ENCODE measurements around the gene CDKAL1. TPM values are rescaled to one million over a fixed set of nuclear protein-coding genes. Genes with fewer than 3 reads are reported as not detected.

CDKAL1 gene
- total and polyA plus RNA-seq, 2 of the 13 experiments (the other 11 are each of a cell fraction or from before 2014, with no cell fraction given): 9.5 to 27.7 TPM

- TF ChIP-seq, protein P1, sequence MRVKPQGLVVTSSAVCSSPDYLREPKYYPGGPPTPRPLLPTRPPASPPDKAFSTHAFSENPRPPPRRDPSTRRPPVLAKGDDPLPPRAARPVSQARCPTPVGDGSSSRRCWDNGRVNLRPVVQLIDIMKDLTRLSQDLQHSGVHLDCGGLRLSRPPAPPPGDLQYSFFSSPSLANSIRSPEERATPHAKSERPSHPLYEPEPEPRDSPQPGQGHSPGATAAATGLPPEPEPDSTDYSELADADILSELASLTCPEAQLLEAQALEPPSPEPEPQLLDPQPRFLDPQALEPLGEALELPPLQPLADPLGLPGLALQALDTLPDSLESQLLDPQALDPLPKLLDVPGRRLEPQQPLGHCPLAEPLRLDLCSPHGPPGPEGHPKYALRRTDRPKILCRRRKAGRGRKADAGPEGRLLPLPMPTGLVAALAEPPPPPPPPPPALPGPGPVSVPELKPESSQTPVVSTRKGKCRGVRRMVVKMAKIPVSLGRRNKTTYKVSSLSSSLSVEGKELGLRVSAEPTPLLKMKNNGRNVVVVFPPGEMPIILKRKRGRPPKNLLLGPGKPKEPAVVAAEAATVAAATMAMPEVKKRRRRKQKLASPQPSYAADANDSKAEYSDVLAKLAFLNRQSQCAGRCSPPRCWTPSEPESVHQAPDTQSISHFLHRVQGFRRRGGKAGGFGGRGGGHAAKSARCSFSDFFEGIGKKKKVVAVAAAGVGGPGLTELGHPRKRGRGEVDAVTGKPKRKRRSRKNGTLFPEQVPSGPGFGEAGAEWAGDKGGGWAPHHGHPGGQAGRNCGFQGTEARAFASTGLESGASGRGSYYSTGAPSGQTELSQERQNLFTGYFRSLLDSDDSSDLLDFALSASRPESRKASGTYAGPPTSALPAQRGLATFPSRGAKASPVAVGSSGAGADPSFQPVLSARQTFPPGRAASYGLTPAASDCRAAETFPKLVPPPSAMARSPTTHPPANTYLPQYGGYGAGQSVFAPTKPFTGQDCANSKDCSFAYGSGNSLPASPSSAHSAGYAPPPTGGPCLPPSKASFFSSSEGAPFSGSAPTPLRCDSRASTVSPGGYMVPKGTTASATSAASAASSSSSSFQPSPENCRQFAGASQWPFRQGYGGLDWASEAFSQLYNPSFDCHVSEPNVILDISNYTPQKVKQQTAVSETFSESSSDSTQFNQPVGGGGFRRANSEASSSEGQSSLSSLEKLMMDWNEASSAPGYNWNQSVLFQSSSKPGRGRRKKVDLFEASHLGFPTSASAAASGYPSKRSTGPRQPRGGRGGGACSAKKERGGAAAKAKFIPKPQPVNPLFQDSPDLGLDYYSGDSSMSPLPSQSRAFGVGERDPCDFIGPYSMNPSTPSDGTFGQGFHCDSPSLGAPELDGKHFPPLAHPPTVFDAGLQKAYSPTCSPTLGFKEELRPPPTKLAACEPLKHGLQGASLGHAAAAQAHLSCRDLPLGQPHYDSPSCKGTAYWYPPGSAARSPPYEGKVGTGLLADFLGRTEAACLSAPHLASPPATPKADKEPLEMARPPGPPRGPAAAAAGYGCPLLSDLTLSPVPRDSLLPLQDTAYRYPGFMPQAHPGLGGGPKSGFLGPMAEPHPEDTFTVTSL (CRISPR knock-in tag; IDR thresholded peaks at IDR 0.05; ENCODE audit: borderline replicate concordance): peak; percentile 99; the same call in 1 of the 2 replicates
- TF ChIP-seq TBX3 (IDR thresholded peaks at IDR 0.05; ENCODE audit: borderline replicate concordance): peak; percentile 97
- no peak for TF ChIP-seq MAFF (IDR thresholded peaks at IDR 0.05; ENCODE audit: low read depth, low read length)
- TF ChIP-seq TCF7L2 (IDR thresholded peaks at IDR 0.05; ENCODE audit: low read depth, low read length): peak; percentile 95
- TF ChIP-seq RFX1 (IDR thresholded peaks at IDR 0.05): no peak
- TF ChIP-seq ZNF160 (CRISPR knock-in tag; IDR thresholded peaks at IDR 0.05): no peak
- TF ChIP-seq ZUFSP (CRISPR knock-in tag; IDR thresholded peaks at IDR 0.05; ENCODE audit: borderline replicate concordance): no peak
- no peak for TF ChIP-seq ZNF263 (CRISPR knock-in tag; IDR thresholded peaks at IDR 0.05)
- TF ChIP-seq MTA1 (CRISPR knock-in tag; IDR thresholded peaks at IDR 0.05; ENCODE audit: borderline replicate concordance): no peak
- TF ChIP-seq JUND (CRISPR knock-in tag; IDR thresholded peaks at IDR 0.05): peak; percentile 91
- no peak for TF ChIP-seq ZSCAN22 (CRISPR knock-in tag; IDR thresholded peaks at IDR 0.05)
- TF ChIP-seq CCDC6 (CRISPR knock-in tag; IDR thresholded peaks at IDR 0.05): no peak
- TF ChIP-seq, protein P2, sequence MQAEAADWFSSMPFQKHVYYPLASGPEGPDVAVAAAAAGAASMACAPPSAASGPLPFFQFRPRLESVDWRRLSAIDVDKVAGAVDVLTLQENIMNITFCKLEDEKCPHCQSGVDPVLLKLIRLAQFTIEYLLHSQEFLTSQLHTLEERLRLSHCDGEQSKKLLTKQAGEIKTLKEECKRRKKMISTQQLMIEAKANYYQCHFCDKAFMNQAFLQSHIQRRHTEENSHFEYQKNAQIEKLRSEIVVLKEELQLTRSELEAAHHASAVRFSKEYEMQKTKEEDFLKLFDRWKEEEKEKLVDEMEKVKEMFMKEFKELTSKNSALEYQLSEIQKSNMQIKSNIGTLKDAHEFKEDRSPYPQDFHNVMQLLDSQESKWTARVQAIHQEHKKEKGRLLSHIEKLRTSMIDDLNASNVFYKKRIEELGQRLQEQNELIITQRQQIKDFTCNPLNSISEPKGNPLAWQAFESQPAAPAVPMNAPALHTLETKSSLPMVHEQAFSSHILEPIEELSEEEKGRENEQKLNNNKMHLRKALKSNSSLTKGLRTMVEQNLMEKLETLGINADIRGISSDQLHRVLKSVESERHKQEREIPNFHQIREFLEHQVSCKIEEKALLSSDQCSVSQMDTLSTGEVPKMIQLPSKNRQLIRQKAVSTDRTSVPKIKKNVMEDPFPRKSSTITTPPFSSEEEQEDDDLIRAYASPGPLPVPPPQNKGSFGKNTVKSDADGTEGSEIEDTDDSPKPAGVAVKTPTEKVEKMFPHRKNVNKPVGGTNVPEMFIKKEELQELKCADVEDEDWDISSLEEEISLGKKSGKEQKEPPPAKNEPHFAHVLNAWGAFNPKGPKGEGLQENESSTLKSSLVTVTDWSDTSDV (CRISPR knock-in tag; IDR thresholded peaks at IDR 0.05): no peak
Measured at GRCh38 chr6:21003780-21004541, 469.7 kb downstream of the CDKAL1 start (continued).
